ENCODE measurements around the gene TMEM255B.
A peak's percentile ranks its signal among the peaks of the same experiment; 100 is the strongest.

TMEM255B gene

GRCh38 chr13:113854238-113855011 lies 95.4 kb downstream of the TMEM255B start:
- Mint-ChIP-seq H3K4me1 (ENCODE audit: low read depth) (peaks cover 16% of the 10 kb centered on the region), H3K4me3 (no peak overlapping the region), H3K27me3 (peaks cover 24% of the 10 kb centered on the region), H3K9me3 (peaks cover 7% of the 10 kb centered on the region), H3K27ac (no peak overlapping the region), H3K36me3 (ENCODE audit: low read depth) (no peaks in the 10 kb centered on the region)
- DNase-seq = peak; percentile 39

GRCh38 chr13:113855012-113855921 lies 96.2 kb downstream of the TMEM255B start:
- Mint-ChIP-seq H3K27me3 (peaks cover 24% of the 10 kb centered on the region), H3K4me1 (ENCODE audit: low read depth) (peaks cover 16% of the 10 kb centered on the region), H3K36me3 (ENCODE audit: low read depth) (no peaks in the 10 kb centered on the region), H3K4me3 (no peak overlapping the region), H3K9me3 (peaks cover 8% of the 10 kb centered on the region), H3K27ac (no peak overlapping the region)
- DNase-seq = peak; percentile 29

GRCh38 chr13:113855931-113856715 lies 97.1 kb downstream of the TMEM255B start:
- Mint-ChIP-seq H3K27ac (no peak overlapping the region), H3K9me3 (peaks cover 8% of the 10 kb centered on the region), H3K36me3 (ENCODE audit: low read depth) (no peaks in the 10 kb centered on the region), H3K27me3 (peaks cover 24% of the 10 kb centered on the region), H3K4me1 (ENCODE audit: low read depth) (peaks cover 16% of the 10 kb centered on the region), H3K4me3 (no peak overlapping the region)
- DNase-seq = no peak

- H3K27ac Mint-ChIP-seq = no peak overlapping the region
- H3K36me3 Mint-ChIP-seq (ENCODE audit: low read depth) = no peaks in the 10 kb centered on the region
- H3K4me1 Mint-ChIP-seq (ENCODE audit: low read depth) = peaks cover 16% of the 10 kb centered on the region
- H3K4me3 Mint-ChIP-seq = no peak overlapping the region
- peaks cover 8% of the 10 kb centered on the region for H3K9me3 Mint-ChIP-seq
- DNase-seq = no peak
- H3K27me3 Mint-ChIP-seq = peaks cover 28% of the 10 kb centered on the region
These were observed 97.7 kb downstream of the TMEM255B start for GRCh38 chr13:113856716-113857065.

- peaks cover 19% of the 10 kb centered on the region for H3K4me1 Mint-ChIP-seq (ENCODE audit: low read depth)
These were observed 98.6 kb downstream of the TMEM255B start for GRCh38 chr13:113857531-113858195.

GRCh38 chr13:113859311-113860050 lies 100.5 kb downstream of the TMEM255B start:
- Mint-ChIP-seq H3K27me3 (peaks cover 30% of the 10 kb centered on the region), H3K9me3 (peaks cover 8% of the 10 kb centered on the region), H3K36me3 (ENCODE audit: low read depth) (no peaks in the 10 kb centered on the region), H3K27ac (no peak overlapping the region), H3K4me1 (ENCODE audit: low read depth) (peaks cover 13% of the 10 kb centered on the region), H3K4me3 (no peak overlapping the region)
- no peak for DNase-seq

More at GRCh38 chr13:113857531-113858195, 98.6 kb downstream of the TMEM255B start:
- Mint-ChIP-seq H3K27ac (no peak overlapping the region), H3K36me3 (ENCODE audit: low read depth) (no peaks in the 10 kb centered on the region), H3K4me3 (no peak overlapping the region), H3K9me3 (peaks cover 8% of the 10 kb centered on the region), H3K27me3 (peaks cover 35% of the 10 kb centered on the region)
- no peak for DNase-seq

GRCh38 chr13:113860051-113860664 lies 101.1 kb downstream of the TMEM255B start:
- Mint-ChIP-seq H3K36me3 (ENCODE audit: low read depth) (no peaks in the 10 kb centered on the region), H3K4me3 (no peak overlapping the region), H3K9me3 (peaks cover 8% of the 10 kb centered on the region), H3K27me3 (peaks cover 31% of the 10 kb centered on the region), H3K27ac (no peak overlapping the region), H3K4me1 (ENCODE audit: low read depth) (peaks cover 10% of the 10 kb centered on the region)
- DNase-seq = no peak

GRCh38 chr13:113860665-113861432 lies 101.8 kb downstream of the TMEM255B start:
- H3K4me3 Mint-ChIP-seq = no peak overlapping the region
- H3K27ac Mint-ChIP-seq = no peak overlapping the region
- DNase-seq = peak; percentile 28
- peaks cover 38% of the 10 kb centered on the region for H3K27me3 Mint-ChIP-seq
- no peaks in the 10 kb centered on the region for H3K36me3 Mint-ChIP-seq (ENCODE audit: low read depth)
- H3K9me3 Mint-ChIP-seq = peaks cover 8% of the 10 kb centered on the region
- H3K4me1 Mint-ChIP-seq (ENCODE audit: low read depth) = peaks cover 10% of the 10 kb centered on the region

GRCh38 chr13:113861433-113862030 lies 102.5 kb downstream of the TMEM255B start:
- Mint-ChIP-seq H3K27ac (no peak overlapping the region), H3K9me3 (peaks cover 8% of the 10 kb centered on the region), H3K4me3 (no peak overlapping the region), H3K4me1 (ENCODE audit: low read depth) (peaks cover 10% of the 10 kb centered on the region), H3K36me3 (ENCODE audit: low read depth) (no peaks in the 10 kb centered on the region), H3K27me3 (peaks cover 40% of the 10 kb centered on the region)
- DNase-seq = peak; percentile 25

- Mint-ChIP-seq H3K27me3 (peaks cover 42% of the 10 kb centered on the region), H3K9me3 (peaks cover 8% of the 10 kb centered on the region), H3K4me1 (ENCODE audit: low read depth) (peaks cover 10% of the 10 kb centered on the region), H3K27ac (no peak overlapping the region), H3K4me3 (peak overlapping the region; percentile 59), H3K36me3 (ENCODE audit: low read depth) (no peaks in the 10 kb centered on the region)
- peak; percentile 20 for DNase-seq
These were observed 103.3 kb downstream of the TMEM255B start for GRCh38 chr13:113862191-113862930.

- peak overlapping the region; percentile 64 for H3K4me3 Mint-ChIP-seq
- H3K9me3 Mint-ChIP-seq = peaks cover 8% of the 10 kb centered on the region
- H3K4me1 Mint-ChIP-seq (ENCODE audit: low read depth) = peaks cover 10% of the 10 kb centered on the region
- no peak overlapping the region for H3K27ac Mint-ChIP-seq
- peaks cover 46% of the 10 kb centered on the region for H3K27me3 Mint-ChIP-seq
- DNase-seq = peak; percentile 50
- H3K36me3 Mint-ChIP-seq (ENCODE audit: low read depth) = no peaks in the 10 kb centered on the region
These were observed 104.0 kb downstream of the TMEM255B start for GRCh38 chr13:113862931-113863523.

All from activated T-cell treated with anti-CD3 and anti-CD28 coated beads, Interleukin-2, amount 50 U/mL, for 24 hours (primary cell).